Bronchial epithelial cell (primary cell): ENCODE results near the gene CD276. TPM values are rescaled to one million over a fixed set of nuclear protein-coding genes. Genes with fewer than 3 reads are reported as not detected.

Experiments
- DNase-seq: peaks from one replicate; pipeline ENCODE4 v3.0.0-alpha.2; 2010; ENCODE audit warnings: low read depth
- FAIRE-seq: peaks from 2 replicates; lab custom pipeline; 2011; peaks lifted over from hg19 to GRCh38; lab: Jason Lieb, UNC
- H3K27me3 ChIP-seq: 2 replicates; pipeline ENCODE4 v1.5.1; 2011; ENCODE audit warnings: low read length; ENCODE audit not compliant: control insufficient read depth, insufficient read depth
- H3K36me3 ChIP-seq: 2 replicates; pipeline ENCODE4 v1.5.1; 2011; ENCODE audit warnings: low read length; ENCODE audit not compliant: control insufficient read depth, insufficient read depth
- H3K4me3 ChIP-seq: 2 replicates; pipeline ENCODE4 v1.5.1; 2011; ENCODE audit warnings: mild to moderate bottlenecking, low read depth, low read length, control low read depth
- CTCF ChIP-seq: IDR thresholded peaks from 2 replicates; pipeline ENCODE4 v1.5.1; 2011; ENCODE audit warnings: mild to moderate bottlenecking, moderate library complexity, low read length, control low read depth, inconsistent platforms; ENCODE audit not compliant: insufficient read depth, severe bottlenecking
- total RNA-seq: library from RNA; depleted of rRNA; stranded (reverse); fragments of >200 nt; gene quantifications from 2 replicates; pipeline ENCODE4 v1.2.1, GENCODE V29; 2014

Gene CD276
- total RNA-seq, 1 donor from 2014 or later, result 21.9 TPM

- Histone ChIP-seq H3K36me3 (no peaks in the 10 kb centered on the region), H3K27me3 (peaks cover 33% of the 10 kb centered on the region), H3K4me3 (no peak overlapping the region)
- no peak for TF ChIP-seq CTCF
- FAIRE-seq, result peak; percentile 76
- no peak for DNase-seq
These were observed 65.3 kb downstream of the CD276 start for GRCh38 chr15:73749533-73749932.

GRCh38 chr15:73749971-73750370, 65.8 kb downstream of the CD276 start:
- DNase-seq, result no peak
- no peak for FAIRE-seq
- Histone ChIP-seq H3K36me3 (no peaks in the 10 kb centered on the region), H3K27me3 (peaks cover 35% of the 10 kb centered on the region), H3K4me3 (no peak overlapping the region)
- TF ChIP-seq CTCF, result no peak

DNA sequence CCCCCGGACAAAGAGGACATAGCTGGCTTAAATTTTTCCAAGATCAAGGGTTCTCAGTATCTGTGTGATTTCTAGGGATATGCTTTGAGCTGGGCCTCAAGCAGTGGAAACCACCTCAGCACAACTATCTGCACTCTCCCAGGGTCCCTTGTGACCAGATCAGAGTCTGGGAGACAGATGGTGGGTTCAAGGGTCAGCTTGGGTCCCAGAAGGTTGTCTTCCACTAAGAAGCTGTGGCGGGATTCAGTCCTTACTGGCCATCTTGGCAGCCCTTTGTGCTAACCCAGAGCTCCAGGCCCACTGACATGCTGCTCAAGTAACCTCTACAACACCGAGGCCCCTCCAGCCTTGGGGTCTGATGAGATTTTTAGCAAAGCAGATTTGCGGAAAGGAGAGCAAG, 66.3 kb downstream of the CD276 start:
- FAIRE-seq (no peak), DNase-seq (no peak)
- H3K27me3 ChIP-seq, result peaks cover 35% of the 10 kb centered on the region
- H3K36me3 ChIP-seq, result no peaks in the 10 kb centered on the region
- TF ChIP-seq CTCF, result no peak
- H3K4me3 ChIP-seq, result no peak overlapping the region

GRCh38 chr15:73750951-73751350, 66.8 kb downstream of the CD276 start:
- DNase-seq (no peak), FAIRE-seq (no peak)
- no peak for TF ChIP-seq CTCF
- Histone ChIP-seq H3K36me3 (no peaks in the 10 kb centered on the region), H3K27me3 (peaks cover 35% of the 10 kb centered on the region), H3K4me3 (no peak overlapping the region)

GRCh38 chr15:73751511-73751898, 67.3 kb downstream of the CD276 start:
- H3K4me3 ChIP-seq, result no peak overlapping the region
- no peak for DNase-seq
- FAIRE-seq, result no peak
- no peaks in the 10 kb centered on the region for H3K36me3 ChIP-seq
- peaks cover 34% of the 10 kb centered on the region for H3K27me3 ChIP-seq
- TF ChIP-seq CTCF, result no peak
